Neural cell (in vitro differentiated cells): Measurements from ENCODE around the gene CPNE4. TPM values are rescaled to one million over a fixed set of nuclear protein-coding genes. Genes with fewer than 3 reads are reported as not detected.

Source experiments
- H2AFZ ChIP-seq: fragments of 200-600, 300-800 bp; sonication (generic), shearing (Covaris generic); 2 replicates; pipeline ENCODE4 v1.6.0; 2014; ENCODE audit warnings: low read depth, mild to moderate bottlenecking, antibody characterized with exemption, low read length, moderate library complexity
- H3F3A ChIP-seq: fragments of 200-600 bp; shearing (Covaris generic); 2 replicates; pipeline ENCODE4 v1.6.1; 2016; ENCODE audit warnings: mild to moderate bottlenecking, moderate library complexity, mixed read lengths, antibody characterized with exemption, low read length; ENCODE audit not compliant: insufficient read depth, poor library complexity, severe bottlenecking
- H3K27ac ChIP-seq: fragments of 200-600, 300-800 bp; sonication (generic), shearing (Covaris generic); 2 replicates; pipeline ENCODE4 v1.5.1; 2014; ENCODE audit warnings: mild to moderate bottlenecking, low read length, moderate library complexity
- H3K27me3 ChIP-seq: fragments of 300-800, 200-600 bp; sonication (generic), shearing (Covaris generic); 2 replicates; pipeline ENCODE4 v1.6.0; 2014; ENCODE audit warnings: mild to moderate bottlenecking, low read depth, low read length, moderate library complexity; ENCODE audit not compliant: insufficient read depth
- H3K36me3 ChIP-seq: fragments of 300-800, 200-600 bp; sonication (generic), shearing (Covaris generic); 2 replicates; pipeline ENCODE4 v1.5.1; 2014; ENCODE audit warnings: mild to moderate bottlenecking, antibody characterized with exemption, low read length, moderate library complexity; ENCODE audit not compliant: insufficient read depth
- H3K4me2 ChIP-seq: fragments of 300-800, 200-600 bp; sonication (generic), shearing (Covaris generic); 2 replicates; pipeline ENCODE4 v1.6.0; 2014; ENCODE audit warnings: mild to moderate bottlenecking, low read length
- H3K4me3 ChIP-seq: fragments of 300-800, 200-600 bp; sonication (generic), shearing (Covaris generic); 2 replicates; pipeline ENCODE4 v1.5.1; 2014; ENCODE audit warnings: mild to moderate bottlenecking, low read length, moderate library complexity
- H3K79me2 ChIP-seq: fragments of 200-600 bp; shearing (Covaris generic); replicated peaks from 2 replicates; pipeline ENCODE4 v1.6.0; 2014; ENCODE audit warnings: mild to moderate bottlenecking, low read length, moderate library complexity; ENCODE audit not compliant: insufficient read depth
- H3K9ac ChIP-seq: fragments of 300-800, 200-600 bp; sonication (generic), shearing (Covaris generic); 2 replicates; pipeline ENCODE4 v1.6.1; 2016; ENCODE audit warnings: mild to moderate bottlenecking, low read length, mixed read lengths
- H3K9me2 ChIP-seq: fragments of 200-600 bp; shearing (Covaris generic); 2 replicates; pipeline ENCODE4 v1.6.1; 2016; ENCODE audit warnings: mild to moderate bottlenecking, low read length, mixed read lengths; ENCODE audit not compliant: insufficient read depth
- H3K9me3 ChIP-seq: fragments of 200-600, 300-800 bp; sonication (generic), shearing (Covaris generic); 2 replicates; pipeline ENCODE4 v1.6.1; 2016; ENCODE audit warnings: mild to moderate bottlenecking, mixed run types, low read length, moderate library complexity, mixed read lengths
- H4K20me1 ChIP-seq: fragments of 200-600 bp; shearing (Covaris generic); 2 replicates; pipeline ENCODE4 v1.6.1; 2016; ENCODE audit warnings: mild to moderate bottlenecking, mixed run types; ENCODE audit not compliant: insufficient read depth
- CTCF ChIP-seq: fragments of 450-650 bp; IDR thresholded peaks from 2 replicates; pipeline ENCODE4 v1.5.1; 2014; ENCODE audit warnings: antibody characterized with exemption, mild to moderate bottlenecking, moderate library complexity; ENCODE audit not compliant: poor library complexity, severe bottlenecking
- EP300 ChIP-seq: fragments of 450-650 bp; conservative IDR thresholded peaks from 2 replicates; pipeline ENCODE4 v1.6.1; 2014; ENCODE audit warnings: antibody characterized with exemption, mild to moderate bottlenecking, moderate library complexity; ENCODE audit not compliant: poor library complexity, severe bottlenecking
- EZH2 ChIP-seq: fragments of 200-600, 300-800 bp; shearing (Covaris generic), sonication (generic); IDR thresholded peaks from 2 replicates; pipeline ENCODE4 v1.6.1; 2014; ENCODE audit warnings: antibody characterized with exemption, low read length, borderline replicate concordance, mild to moderate bottlenecking; ENCODE audit not compliant: insufficient read depth, poor library complexity, severe bottlenecking
- MXI1 ChIP-seq: fragments of 450-650 bp; conservative IDR thresholded peaks from 2 replicates; pipeline ENCODE4 v1.6.1; 2014; ENCODE audit warnings: antibody characterized with exemption, mild to moderate bottlenecking; ENCODE audit not compliant: poor library complexity, severe bottlenecking
- POLR2AphosphoS5 ChIP-seq: IDR thresholded peaks from 2 replicates; pipeline ENCODE4 v1.6.1; 2012
- RAD21 ChIP-seq: fragments of 450-650 bp; conservative IDR thresholded peaks from 2 replicates; pipeline ENCODE4 v1.6.1; 2014; ENCODE audit warnings: antibody characterized with exemption, mild to moderate bottlenecking, moderate library complexity
- REST ChIP-seq: IDR thresholded peaks from 2 replicates; pipeline ENCODE4 v1.6.1; 2012; ENCODE audit warnings: borderline replicate concordance
- SMC3 ChIP-seq: fragments of 450-650 bp; conservative IDR thresholded peaks from 2 replicates; pipeline ENCODE4 v1.6.1; 2014; ENCODE audit warnings: antibody characterized with exemption, mild to moderate bottlenecking, moderate library complexity; ENCODE audit not compliant: poor library complexity
- TAF1 ChIP-seq: IDR thresholded peaks from 2 replicates; pipeline ENCODE4 v1.6.1; 2012; ENCODE audit warnings: low read depth
- polyA plus RNA-seq: library from polyadenylated mRNA; depleted of rRNA; stranded (reverse); fragments of >200 nt; gene quantifications from 2 replicates; pipeline ENCODE4 v1.2.3, GENCODE V29; 2014

The CPNE4 gene
- polyA plus RNA-seq, 1 donor from 2014 or later, result 0.59 TPM

- Histone ChIP-seq H3K27me3 (no peaks in the 10 kb centered on the region), H3K4me3 (no peak overlapping the region), H3F3A (no peaks in the 10 kb centered on the region), H4K20me1 (no peaks in the 10 kb centered on the region), H3K4me2 (peak overlapping the region; percentile 35), H3K9me3 (no peaks in the 10 kb centered on the region), H2AFZ (no peak overlapping the region), H3K9ac (peak overlapping the region; percentile 20), H3K36me3 (no peaks in the 10 kb centered on the region), H3K79me2 (no peaks in the 10 kb centered on the region), H3K27ac (peak overlapping the region; percentile 74), H3K9me2 (no peaks in the 10 kb centered on the region)
- no peak for TF ChIP-seq EZH2
- peak; percentile 25 for TF ChIP-seq REST
- peak; percentile 35 for TF ChIP-seq EP300
These were observed 516.1 kb downstream of the CPNE4 start for GRCh38 chr3:131518680-131519079.

- TF ChIP-seq CTCF (no peak), EZH2 (no peak), TAF1 (no peak), POLR2AphosphoS5 (no peak), EP300 (no peak), MXI1 (no peak), SMC3 (no peak), REST (no peak), RAD21 (no peak)
- no peaks in the 10 kb centered on the region for H3K9me2 ChIP-seq
- no peak overlapping the region for H3K4me3 ChIP-seq
- H3K27ac ChIP-seq, result no peak overlapping the region
- H3K9ac ChIP-seq, result no peak overlapping the region
- H2AFZ ChIP-seq, result no peak overlapping the region
- no peak overlapping the region for H3K4me2 ChIP-seq
- peaks cover 21% of the 10 kb centered on the region for H3K79me2 ChIP-seq
- no peaks in the 10 kb centered on the region for H3K9me3 ChIP-seq
- H4K20me1 ChIP-seq, result no peaks in the 10 kb centered on the region
- no peaks in the 10 kb centered on the region for H3F3A ChIP-seq
- no peaks in the 10 kb centered on the region for H3K36me3 ChIP-seq
- peaks cover 5% of the 10 kb centered on the region for H3K27me3 ChIP-seq
These were observed 529.4 kb downstream of the CPNE4 start for GRCh38 chr3:131505421-131505820.
